ENCODE data around the gene SLC2A1. TPM values are rescaled to one million over a fixed set of nuclear protein-coding genes. Genes with fewer than 3 reads are reported as not detected.
A peak's percentile ranks its signal among the peaks of the same experiment; 100 is the strongest.
"Not testable (repeated sequence)": the region's sequence is repeated elsewhere in the genome, so short reads cannot be mapped to it uniquely, and the experiment has no call there.

Gene SLC2A1
- total RNA-seq, 1 experiment from 2014 or later, result 244 TPM

DNA sequence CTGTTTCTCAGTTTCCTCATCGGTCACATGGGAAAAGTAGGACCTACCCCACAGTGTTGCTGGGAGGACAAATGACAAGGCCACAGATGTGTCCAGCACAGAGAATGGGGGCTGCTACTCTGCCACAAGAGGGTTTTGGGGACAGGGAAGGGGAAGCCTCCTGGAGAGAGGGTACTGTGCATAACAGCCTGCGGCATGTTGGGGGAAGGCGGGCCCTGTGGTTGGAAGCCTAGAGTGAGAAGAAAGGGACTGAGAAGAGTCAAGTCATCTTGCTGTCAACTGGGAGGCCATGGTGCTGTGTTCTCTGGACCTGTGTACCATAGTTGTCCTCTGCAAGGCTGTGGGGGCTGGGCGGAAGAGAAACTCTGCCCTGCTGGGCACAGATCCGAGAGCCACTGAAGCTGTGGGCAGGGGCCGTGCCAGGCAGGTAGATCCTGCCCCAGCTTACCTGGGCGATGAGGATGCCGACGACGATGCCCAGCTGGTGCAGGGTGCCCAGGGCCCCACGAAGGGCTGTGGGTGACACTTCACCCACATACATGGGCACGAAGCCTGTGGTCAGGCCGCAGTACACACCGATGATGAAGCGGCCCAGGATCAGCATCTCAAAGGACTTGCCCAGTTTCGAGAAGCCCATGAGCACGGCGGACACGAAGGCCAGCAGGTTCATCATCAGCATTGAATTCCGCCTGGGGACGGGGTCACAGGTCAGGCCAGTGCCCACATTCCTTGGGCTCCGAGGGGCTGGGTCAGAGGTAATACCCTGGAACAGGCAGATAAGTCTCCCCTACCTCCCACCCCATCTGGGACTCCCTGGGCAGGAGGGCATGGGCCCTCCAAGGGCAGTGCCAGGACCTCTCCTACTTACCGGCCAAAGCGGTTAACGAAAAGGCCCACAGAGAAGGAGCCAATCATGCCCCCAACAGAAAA is 28.2 kb downstream of the SLC2A1 start:
- DNase-seq (ENCODE audit: low read depth), result no peak

DNA sequence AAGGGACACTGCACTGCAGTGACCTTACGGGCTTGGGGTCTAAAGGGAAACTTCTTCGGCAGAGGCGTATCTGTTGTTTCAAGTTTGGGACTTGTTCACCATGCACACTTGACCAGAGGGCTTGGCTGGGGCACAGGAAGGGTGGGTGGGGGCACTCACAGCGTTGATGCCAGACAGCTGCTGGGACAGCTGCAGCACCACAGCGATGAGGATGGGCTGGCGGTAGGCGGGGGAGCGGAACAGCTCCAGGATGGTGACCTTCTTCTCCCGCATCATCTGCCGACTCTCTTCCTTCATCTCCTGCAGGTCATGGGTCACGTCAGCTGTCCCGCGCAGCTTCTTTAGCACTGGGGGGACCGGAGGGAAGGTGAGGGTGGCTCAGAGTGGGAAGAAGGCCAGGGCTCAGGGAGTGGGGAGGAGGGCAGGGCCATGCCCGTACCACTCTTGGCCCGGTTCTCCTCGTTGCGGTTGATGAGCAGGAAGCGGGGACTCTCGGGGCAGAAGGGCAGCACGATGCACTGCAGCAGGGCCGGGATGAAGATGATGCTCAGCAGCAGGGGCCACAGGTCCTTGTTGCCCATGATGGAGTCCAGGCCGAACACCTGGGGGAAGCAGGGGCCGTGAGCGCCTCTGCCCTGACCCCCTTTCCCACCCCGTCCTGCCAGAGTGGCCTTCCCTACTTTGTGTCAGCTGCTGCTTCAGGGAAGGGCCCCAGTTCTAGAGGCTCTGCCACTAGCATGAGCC is 29.1 kb downstream of the SLC2A1 start:
- peak; percentile 66 for DNase-seq (ENCODE audit: low read depth)

DNA sequence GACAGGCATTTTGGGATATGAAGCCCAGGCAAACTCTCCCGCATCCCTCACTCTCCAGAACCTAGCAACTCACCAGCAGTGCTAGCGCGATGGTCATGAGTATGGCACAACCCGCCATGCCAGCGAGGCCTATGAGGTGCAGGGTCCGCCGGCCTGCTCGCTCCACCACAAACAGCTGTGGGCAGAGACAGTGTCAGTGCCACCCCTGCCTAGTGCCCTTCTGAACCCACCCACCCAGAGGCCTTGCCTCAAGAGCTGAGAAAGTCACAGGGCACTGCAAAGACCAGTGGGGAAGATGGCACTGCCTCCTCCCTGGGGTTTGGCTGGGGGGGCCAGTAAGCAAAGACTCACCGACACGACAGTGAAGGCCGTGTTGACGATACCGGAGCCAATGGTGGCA is 29.8 kb downstream of the SLC2A1 start:
- DNase-seq (ENCODE audit: low read depth), result no peak

DNA sequence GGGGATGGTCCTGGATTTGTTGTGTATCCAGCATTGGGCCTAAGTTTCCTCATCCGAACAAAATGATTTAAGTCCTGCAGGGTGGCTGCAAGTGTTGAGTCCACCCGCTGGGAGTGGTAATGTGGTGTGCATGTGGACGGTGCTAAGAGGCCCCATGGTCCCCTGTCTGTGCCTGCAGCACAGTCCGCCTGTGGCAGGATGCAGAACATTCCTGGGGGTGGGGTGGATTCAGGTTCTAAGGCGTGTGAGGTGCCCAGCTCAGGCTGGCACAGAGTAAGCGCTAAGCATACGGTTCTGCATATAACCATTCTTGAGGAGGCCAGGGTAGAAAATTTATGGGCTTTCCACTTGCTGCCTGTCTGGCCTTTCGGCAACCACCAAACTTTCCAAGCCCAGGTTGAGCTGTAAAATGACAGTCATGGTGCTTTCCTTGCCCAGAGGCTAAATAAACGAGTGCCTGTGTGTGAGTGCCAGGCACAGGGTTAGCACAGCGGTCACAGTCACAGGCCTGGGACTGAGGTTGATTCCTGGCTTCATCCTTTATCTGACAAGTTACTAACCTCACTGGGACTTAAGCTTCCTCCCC is 30.7 kb downstream of the SLC2A1 start:
- no peak for DNase-seq (ENCODE audit: low read depth)

DNA sequence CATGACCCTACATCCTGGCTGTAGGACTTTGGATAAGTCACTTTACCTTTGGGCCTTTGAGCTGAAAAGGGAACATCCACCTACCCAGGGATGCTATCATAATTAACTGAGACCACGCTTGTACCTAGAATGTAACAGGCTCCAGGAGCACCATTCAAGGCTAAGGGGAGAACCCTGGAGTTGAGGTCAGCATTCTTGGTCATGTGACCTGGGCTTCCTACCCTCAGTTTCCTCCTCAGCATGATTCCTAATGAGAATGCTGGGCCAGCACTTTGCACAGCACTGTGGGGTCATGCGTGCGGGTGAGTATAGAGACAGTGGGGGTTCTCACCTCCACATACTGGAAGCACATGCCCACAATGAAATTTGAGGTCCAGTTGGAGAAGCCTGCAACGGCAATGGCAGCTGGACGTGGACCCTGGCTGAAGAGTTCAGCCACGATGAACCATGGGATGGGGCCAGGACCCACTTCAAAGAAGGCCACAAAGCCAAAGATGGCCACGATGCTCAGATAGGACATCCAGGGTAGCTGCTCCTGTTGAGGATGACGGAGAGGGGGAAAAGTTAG is 31.3 kb downstream of the SLC2A1 start:
- no peak for DNase-seq (ENCODE audit: low read depth)

DNA sequence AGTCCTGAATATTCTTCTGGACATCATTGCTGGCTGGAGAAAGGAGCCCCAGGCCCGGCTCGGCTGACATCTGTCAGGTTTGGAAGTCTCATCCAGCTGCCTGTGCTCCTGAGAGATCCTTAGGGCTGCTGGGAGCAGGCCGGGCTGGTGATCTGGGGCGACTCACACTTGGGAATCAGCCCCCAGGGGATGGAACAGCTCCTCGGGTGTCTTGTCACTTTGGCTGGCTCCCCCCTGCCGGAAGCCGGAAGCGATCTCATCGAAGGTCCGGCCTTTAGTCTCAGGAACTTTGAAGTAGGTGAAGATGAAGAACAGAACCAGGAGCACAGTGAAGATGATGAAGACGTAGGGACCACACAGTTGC is 31.8 kb downstream of the SLC2A1 start:
- no peak for DNase-seq (ENCODE audit: low read depth)

DNA sequence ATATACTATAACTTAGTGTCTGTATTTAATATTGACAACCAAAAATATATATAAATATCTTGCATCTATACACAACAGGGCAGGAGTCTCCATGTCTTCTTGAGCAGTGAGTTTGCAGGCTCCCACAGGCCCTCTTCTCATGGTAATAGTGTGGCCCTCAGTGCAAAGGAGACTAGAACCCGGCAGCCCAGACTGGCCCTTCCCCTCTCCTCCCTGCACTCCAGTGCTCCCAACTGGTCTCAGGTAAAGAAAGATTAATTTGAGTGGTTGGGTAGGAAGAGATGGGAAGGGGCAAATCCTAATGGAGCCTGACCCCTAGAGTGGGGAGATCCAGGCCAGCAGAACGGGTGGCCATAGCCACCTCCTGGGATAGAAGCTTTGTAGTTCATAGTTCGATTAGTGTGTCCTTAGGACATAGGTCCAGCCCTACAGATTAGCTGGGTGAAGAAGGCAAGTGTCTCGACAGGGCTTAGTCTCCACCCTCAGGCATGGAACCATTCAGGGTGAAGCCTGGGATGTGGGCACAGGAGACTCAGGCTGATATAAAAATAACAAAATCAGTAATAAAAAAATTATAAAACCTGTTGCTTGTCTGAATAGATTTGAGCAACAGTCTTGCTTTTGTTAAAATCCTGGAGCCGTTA is 32.3 kb downstream of the SLC2A1 start:
- no peak for DNase-seq (ENCODE audit: low read depth)

DNA sequence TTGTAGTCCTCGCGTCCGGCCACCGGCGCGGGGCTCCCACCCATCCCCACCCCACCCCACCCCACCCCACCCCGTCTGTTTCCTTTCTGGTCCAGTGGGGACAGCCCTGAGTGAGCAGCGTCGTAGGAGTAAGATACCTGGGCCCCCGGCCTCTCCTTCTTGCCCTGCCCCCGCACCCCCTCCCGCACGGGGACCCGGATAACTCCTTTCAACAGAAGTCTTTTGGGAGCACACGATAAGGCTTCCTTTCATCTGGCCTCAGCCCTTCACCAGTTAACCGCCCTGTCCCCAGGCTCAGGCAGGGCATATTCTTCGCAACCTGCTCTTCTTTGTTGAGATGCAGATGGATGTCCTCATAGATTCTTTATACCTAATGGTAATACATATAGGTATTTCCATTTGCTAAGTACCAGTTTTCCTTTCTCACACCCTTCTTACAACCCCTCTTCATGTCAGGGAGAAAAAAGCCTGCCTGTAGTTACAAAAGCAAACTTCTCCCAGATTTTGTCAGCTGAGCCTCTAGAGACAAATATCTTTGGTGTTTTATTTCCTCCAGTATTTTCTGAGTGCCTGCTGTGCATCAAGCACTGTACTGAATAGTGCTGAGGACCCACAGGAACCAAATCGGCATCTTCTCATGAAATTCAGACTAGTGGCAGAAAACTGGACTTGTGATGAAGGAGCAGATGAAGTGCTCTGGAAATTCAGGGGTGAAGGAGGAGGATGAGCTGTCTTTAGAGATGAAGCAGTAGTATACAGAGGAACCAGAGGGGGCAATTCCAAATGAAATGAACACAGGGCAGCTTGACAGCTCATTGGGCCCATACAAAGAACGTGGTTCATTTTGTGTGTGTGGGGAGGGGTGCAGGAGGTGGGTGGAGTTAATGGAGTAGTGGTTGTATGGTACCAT is 33.6 kb downstream of the SLC2A1 start:
- peak; percentile 28 for DNase-seq (ENCODE audit: low read depth)

DNA sequence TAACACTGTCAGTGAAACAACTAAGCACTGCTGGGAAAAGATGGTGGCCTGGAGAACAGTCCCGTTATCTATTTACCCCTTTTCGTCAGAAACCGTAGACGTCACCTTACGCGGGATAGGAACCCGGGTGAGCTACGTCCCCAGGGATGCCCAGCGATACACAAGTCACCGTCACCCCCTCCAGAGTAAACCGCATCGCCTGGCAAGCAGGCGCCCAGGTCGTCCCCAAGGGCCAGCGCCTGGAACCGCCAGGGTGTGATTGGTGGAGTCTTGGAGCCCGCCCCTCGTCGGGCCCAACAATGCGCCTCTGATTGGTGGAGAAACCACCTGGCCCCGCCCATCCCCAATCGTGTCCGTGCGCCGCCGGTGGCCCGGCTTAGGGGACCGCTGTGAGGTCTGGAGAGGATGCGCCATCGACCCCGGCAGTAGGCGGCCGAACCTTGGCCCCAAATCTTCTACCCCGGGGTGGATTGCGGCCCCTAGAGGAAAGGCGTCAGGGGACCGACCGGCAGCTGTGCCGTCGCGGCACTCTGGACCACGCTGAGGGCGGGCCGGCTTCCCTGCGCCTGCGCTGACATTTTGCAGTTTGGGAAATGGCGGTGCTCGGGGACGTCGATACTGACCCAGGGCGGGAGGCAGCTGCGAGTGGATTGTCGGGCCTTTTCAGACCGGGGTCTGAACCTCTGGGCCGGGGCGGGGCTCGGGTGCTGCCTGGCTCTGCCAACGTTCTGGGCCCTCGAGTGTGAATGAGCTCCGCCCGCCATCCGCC is 34.4 kb downstream of the SLC2A1 start:
- DNase-seq (ENCODE audit: low read depth), result peak; percentile 88

DNA sequence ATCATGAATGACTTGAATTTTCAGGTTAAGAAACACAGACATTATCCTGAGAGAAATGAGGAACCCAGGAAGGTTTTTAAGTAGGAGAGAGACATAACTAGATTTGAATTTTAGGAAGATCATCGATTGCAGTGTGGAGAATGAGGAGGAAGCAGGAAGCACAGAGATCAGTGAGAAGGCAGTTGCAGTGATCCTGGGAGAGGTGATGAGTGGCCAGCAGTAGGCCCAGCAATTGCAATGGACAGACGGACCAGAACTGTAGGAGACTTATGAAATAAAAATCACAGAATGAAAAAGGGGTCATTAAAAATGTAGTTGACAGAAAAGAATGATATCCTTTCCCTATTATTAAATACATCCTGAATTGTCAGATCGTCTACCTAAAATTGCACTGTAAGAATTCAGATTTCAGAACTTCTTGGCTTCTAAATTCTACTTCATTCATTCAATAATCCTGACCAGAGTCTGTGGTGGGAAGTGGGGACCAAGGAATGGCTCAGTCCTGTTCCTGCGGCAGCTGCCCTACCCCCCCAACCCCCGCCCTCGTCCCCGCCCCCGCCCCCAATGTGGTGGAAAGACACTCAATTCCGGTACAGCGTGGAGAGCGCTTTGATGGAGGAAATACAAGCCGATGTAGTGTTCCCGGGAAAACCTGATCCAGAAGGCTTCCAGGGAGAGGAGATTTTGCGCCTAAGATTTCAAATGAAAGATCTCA is 35.1 kb downstream of the SLC2A1 start:
- no peak for DNase-seq (ENCODE audit: low read depth)

DNA sequence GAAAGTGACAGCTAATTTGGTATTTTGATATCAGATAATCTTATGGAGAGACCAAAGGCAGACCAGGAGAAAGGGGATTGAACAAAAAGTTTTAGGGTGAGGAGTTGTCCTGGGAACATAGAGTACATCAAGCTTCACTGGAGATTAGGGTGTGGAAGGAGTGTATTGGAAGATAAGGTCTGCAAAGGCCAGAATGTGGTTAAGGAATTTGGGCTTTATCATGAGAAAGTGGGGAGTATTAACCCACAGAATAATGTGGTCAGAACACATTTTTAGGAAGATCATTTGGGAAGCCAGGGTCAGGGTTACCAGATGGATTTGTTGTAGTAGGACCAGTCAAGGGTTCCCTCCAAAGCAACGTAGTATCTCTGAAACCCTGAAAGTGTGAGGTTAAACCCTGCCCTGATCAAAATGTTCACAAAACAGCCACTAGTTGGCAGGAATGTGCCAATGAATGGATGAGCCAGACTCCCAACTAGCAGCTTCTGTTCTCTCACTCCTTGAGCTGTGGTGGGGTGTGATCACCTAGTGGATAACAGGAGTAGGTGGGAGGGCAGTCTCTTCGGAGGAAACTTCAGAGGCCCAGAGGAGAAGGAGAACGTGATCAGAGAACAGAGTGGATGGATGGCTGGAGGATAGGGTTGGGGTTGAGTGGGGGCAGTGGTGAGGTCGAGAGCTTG is 35.8 kb downstream of the SLC2A1 start:
- peak; percentile 79 for DNase-seq (ENCODE audit: low read depth)

DNA sequence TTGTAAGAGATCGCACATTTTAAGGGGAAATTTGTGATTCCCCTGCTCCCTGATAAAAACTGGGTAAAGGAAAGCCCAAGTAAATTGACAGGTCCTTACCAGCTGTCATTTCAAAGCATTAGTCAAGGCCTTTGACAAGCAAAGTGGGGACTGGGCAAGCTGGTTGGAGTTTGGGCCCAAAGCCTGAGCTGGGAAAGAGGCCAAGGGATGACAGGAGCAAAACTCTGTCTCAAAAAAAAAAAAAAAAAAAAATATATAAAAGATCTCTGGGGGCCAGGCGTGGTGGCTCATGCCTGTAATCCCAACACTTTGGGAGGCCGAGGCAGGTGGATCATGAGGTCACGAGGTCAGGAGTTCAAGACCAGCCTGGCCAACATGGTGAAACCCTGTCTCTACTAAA is 36.9 kb downstream of the SLC2A1 start:
- DNase-seq (ENCODE audit: low read depth), result no peak

DNA sequence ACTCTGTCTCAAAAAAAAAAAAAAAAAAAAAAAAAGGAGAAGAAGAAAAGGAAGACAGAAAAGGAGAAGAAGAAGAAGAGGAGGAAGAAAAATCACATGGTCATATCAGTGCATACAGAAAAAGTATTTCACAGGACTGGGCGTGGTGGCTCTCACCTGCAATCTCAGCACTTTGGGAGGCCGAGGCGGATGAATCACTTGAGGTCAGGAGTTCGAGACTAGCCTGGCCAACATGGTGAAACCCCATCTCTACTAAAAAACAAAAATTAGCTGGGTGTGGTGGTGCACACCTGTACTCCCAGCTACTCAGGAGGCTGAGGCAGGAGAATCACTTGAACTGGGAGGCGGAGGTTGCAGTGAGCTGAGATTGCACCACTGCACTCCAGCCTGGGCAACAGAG is 39.0 kb downstream of the SLC2A1 start:
- not testable (repeated sequence) for DNase-seq (ENCODE audit: low read depth)

DNA sequence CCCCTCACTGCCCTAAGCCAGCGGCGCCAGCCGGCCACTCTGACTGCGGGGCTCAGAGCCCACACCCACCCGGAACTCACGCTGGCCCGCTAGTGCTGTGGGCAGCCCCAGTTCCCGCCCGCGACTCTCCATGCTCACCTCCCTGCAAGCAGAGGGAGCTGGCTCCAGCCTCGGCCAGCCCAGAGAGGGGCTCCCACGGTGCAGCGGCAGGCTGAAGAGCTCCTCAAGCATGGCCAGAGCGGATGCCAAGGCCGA is 41.5 kb downstream of the SLC2A1 start:
- no peak for DNase-seq (ENCODE audit: low read depth)

DNA sequence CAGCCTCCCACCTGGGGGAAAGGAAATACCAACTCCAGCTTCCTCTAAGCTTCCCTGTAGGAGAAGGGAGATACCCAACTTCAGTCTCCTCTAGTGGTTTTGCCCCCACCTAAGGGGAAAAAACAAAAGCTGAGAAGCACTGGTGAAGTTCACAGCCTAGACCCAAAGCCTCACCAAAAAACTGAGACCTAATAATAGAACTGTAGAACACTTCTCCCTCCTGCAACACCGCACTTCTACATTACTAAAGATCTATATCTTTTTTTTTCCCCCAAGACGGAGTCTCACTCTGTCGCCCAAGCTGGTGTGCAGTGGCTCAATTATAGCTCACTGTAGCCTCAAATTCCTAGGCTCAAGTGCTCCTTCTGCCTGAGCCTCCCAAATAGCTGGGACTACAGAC is 43.2 kb downstream of the SLC2A1 start:
- DNase-seq (ENCODE audit: low read depth), result no peak

DNA sequence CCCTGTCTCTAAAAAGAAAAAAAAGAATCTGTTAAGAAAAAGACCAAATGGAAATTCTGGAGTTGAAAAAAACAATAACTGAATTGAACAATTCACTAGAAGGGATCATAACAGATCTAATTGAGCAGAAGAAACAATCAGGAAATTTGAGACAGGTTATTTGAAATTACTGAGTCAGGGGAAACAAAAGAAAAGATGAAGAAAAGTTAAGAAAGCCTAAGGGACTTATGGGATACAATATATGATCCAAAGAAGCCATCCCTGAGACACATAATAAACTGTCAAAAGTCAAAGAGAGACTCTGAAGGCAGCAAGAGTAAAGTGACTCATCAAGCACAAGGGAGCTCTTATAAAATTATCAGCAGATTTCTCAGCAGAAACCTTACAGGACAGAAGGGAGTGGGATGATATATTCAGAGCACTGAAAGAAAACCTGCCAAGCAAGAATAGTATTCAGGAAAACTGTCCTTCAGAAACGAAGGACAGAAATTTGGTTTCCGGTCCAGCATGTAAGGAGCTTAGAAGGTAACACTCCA is 44.5 kb downstream of the SLC2A1 start:
- no peak for DNase-seq (ENCODE audit: low read depth)

DNA sequence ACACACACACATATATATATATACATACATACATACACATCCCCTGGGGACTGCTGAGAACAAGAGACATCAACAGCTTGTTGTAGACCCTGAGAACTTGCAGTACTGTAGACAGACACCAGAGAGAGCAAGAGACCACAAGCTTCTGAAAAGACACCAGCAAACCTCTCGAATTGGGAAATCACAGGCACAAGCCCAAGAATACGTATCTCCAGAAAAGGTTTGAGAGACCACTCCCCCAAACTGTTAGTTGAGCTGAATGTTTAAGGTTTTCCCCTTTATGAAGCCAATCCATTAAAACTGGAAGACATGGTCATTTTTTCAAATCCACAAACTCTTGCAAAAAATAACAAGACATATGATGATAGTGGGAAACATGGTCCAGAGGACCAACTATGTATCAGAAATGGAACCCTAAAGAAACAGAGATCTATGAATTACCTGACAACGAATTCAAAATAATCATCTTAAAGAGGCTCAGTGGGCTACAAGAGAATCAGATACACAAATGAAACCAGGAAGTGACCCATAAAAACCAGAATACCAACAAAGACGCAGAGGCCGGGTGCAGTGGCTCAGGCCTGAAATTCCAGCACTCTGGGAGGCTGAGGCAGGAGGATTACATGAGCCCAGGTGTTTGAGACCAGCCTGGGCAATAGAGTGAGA is 45.1 kb downstream of the SLC2A1 start:
- peak; percentile 76 for DNase-seq (ENCODE audit: low read depth)

DNA sequence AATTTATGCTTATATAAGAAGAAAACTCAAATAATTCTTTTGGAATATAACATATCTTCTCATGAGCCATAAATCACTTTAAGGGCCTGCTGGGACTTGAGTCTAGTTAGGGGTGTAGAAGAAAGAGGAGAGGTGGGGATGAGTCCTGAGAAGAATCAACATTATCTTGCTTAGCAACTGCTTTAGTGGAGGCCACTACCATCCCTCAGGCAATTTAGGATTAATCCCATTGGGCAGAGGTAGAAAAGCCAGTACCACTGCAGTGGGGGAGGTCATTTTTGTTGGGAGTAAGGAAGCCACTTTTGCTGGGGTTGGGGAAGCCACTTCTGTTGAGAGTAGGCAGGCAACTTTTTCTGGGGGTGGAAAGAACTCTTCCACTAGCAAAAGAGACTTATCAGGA is 47.7 kb downstream of the SLC2A1 start:
- DNase-seq (ENCODE audit: low read depth), result no peak
